MM.1S (cell line): ENCODE measurements around the gene NAA25.

Source experiments
- DNase-seq: peaks from one replicate; pipeline ENCODE4 v3.0.0-alpha.2; 2015
- H2AFZ ChIP-seq: fragments of 300-600 bp; sonication (generic); 2 replicates; pipeline ENCODE4 v1.6.0; 2016; ENCODE audit warnings: antibody characterized with exemption, low read length
- H3F3A ChIP-seq: fragments of 300-600 bp; sonication (generic); 2 replicates; pipeline ENCODE4 v1.6.1; 2016; ENCODE audit warnings: mild to moderate bottlenecking, antibody characterized with exemption, low read length, moderate library complexity, mixed read lengths; ENCODE audit not compliant: insufficient read depth
- H3K27ac ChIP-seq: fragments of 300-600 bp; sonication (generic); 2 replicates; pipeline ENCODE4 v1.5.1; 2016; ENCODE audit warnings: mild to moderate bottlenecking, low read length
- H3K27me3 ChIP-seq: fragments of 300-600 bp; sonication (generic); replicated peaks from 2 replicates; pipeline ENCODE4 v1.6.0; 2016; ENCODE audit warnings: low read length; ENCODE audit not compliant: insufficient read depth
- H3K36me3 ChIP-seq: fragments of 300-600 bp; sonication (generic); replicated peaks from 2 replicates; pipeline ENCODE4 v1.6.1; 2016; ENCODE audit warnings: mild to moderate bottlenecking, low read length, mixed read lengths; ENCODE audit not compliant: insufficient read depth
- H3K4me1 ChIP-seq: fragments of 300-600 bp; sonication (generic); 2 replicates; pipeline ENCODE4 v1.6.1; 2016; ENCODE audit warnings: low read length, mixed read lengths
- H3K4me2 ChIP-seq: fragments of 300-600 bp; sonication (generic); 2 replicates; pipeline ENCODE4 v1.6.0; 2016; ENCODE audit warnings: low read depth, low read length
- H3K4me3 ChIP-seq: fragments of 300-600 bp; sonication (generic); 2 replicates; pipeline ENCODE4 v1.5.1; 2016; ENCODE audit warnings: low read length, mixed read lengths
- H3K79me2 ChIP-seq: fragments of 300-600 bp; sonication (generic); 2 replicates; pipeline ENCODE4 v1.6.1; 2016; ENCODE audit warnings: mixed run types, low read length, mixed read lengths
- H3K9ac ChIP-seq: fragments of 300-600 bp; sonication (generic); 2 replicates; pipeline ENCODE4 v1.6.1; 2016; ENCODE audit warnings: low read length, mixed read lengths
- H3K9me2 ChIP-seq: fragments of 300-600 bp; sonication (generic); replicated peaks from 2 replicates; pipeline ENCODE4 v1.6.1; 2016; ENCODE audit warnings: mild to moderate bottlenecking, low read length, mixed read lengths; ENCODE audit not compliant: insufficient read depth
- H3K9me3 ChIP-seq: fragments of 300-600 bp; sonication (generic); replicated peaks from 2 replicates; pipeline ENCODE4 v1.6.1; 2016; ENCODE audit warnings: mild to moderate bottlenecking, low read length, mixed read lengths; ENCODE audit not compliant: insufficient read depth
- H4K20me1 ChIP-seq: fragments of 300-600 bp; sonication (generic); 2 replicates; pipeline ENCODE4 v1.6.1; 2016; ENCODE audit warnings: mild to moderate bottlenecking, low read length, moderate library complexity, mixed read lengths; ENCODE audit not compliant: insufficient read depth
- EZH2 ChIP-seq: fragments of 300-600 bp; sonication (generic); optimal IDR thresholded peaks from 2 replicates; pipeline ENCODE3; 2017; ENCODE audit warnings: low read depth, mild to moderate bottlenecking, antibody characterized with exemption, low read length, mixed read lengths
- EZH2phosphoT487 ChIP-seq: fragments of 300-600 bp; sonication (generic); IDR thresholded peaks from 2 replicates; pipeline ENCODE4 v1.6.1; 2018; ENCODE audit warnings: antibody characterized with exemption, low read length
- TF ChIP-seq, protein P1 (sequence below): fragments of 300-600 bp; sonication (generic); IDR thresholded peaks from 2 replicates; pipeline ENCODE4 v1.5.1; 2016; ENCODE audit warnings: antibody characterized with exemption, low read length, mixed read lengths

Gene NAA25

DNA sequence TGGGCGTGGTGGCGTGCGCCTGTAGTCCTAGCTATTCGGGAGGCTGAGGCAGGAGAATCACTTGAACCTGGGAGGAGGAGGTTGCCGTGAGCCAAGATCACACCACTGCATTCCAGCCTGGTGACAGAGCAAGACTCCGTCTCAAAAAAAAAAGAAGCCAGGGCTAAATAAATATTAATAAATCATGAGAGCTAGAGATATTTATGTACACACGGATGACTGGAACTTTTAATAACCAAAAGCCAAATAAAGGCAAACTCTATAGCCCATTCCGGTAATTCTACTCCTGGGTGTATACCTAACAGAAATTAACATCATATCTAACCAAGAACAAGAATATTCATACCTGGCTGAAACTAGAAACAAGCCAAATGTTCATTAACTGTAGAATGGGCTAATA, 9.1 kb upstream of the NAA25 start:
- Histone ChIP-seq H3K79me2 (no peaks in the 10 kb centered on the region), H3K27me3 (no peaks in the 10 kb centered on the region), H3K4me3 (no peak overlapping the region), H3F3A (no peaks in the 10 kb centered on the region), H3K4me1 (no peaks in the 10 kb centered on the region; the same call in 1 of the 2 replicates), H2AFZ (no peak overlapping the region), H3K27ac (no peak overlapping the region), H3K9ac (no peak overlapping the region), H3K4me2 (no peak overlapping the region), H4K20me1 (no peaks in the 10 kb centered on the region), H3K9me3 (no peaks in the 10 kb centered on the region), H3K9me2 (no peaks in the 10 kb centered on the region), H3K36me3 (no peaks in the 10 kb centered on the region)
- DNase-seq: no peak
- TF ChIP-seq, protein P1, sequence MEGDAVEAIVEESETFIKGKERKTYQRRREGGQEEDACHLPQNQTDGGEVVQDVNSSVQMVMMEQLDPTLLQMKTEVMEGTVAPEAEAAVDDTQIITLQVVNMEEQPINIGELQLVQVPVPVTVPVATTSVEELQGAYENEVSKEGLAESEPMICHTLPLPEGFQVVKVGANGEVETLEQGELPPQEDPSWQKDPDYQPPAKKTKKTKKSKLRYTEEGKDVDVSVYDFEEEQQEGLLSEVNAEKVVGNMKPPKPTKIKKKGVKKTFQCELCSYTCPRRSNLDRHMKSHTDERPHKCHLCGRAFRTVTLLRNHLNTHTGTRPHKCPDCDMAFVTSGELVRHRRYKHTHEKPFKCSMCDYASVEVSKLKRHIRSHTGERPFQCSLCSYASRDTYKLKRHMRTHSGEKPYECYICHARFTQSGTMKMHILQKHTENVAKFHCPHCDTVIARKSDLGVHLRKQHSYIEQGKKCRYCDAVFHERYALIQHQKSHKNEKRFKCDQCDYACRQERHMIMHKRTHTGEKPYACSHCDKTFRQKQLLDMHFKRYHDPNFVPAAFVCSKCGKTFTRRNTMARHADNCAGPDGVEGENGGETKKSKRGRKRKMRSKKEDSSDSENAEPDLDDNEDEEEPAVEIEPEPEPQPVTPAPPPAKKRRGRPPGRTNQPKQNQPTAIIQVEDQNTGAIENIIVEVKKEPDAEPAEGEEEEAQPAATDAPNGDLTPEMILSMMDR: no peak
- no peak for TF ChIP-seq EZH2
- TF ChIP-seq EZH2phosphoT487: no peak

DNA sequence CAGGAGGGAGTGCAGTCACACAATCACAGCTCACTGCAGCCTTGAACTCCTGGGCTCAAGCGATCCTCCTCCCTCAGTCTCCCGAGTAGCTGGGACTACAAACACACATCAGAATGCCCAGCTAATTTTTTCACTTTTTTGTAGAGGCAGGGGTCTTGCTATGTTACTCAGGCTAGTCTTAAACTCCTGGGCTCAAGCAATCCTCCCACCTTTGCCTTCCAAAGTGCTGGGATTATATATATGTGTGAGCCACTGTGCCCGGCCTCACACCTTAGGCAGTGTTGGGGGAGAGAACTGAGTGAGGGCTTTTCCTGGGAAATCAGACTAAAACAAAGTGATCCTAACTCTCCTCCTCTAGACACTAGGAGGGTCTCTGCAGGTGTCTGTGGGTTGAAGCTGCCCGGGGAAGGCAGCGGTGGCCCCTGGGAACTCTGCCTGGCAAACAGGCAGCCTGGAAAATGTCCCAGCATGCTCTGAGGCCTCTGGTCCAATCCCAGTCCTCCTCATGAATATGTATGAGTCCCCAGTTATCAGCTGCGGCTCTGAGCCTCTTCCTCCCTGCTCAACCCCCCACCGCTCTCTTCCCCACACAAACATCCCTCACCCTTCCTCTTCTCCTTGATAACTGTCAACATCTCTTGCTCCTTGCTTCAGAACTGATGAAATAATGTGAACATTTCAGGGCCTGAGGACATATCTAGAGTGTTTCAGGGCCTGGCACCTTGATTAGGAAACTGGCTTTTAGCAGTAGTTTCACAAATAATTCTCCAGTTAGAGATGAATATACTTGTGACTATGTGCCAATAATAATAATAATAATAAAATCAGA, 7.9 kb upstream of the NAA25 start:
- Histone ChIP-seq H3K4me1 (no peaks in the 10 kb centered on the region; the same call in 1 of the 2 replicates), H3K27ac (no peak overlapping the region), H4K20me1 (no peaks in the 10 kb centered on the region), H2AFZ (peak overlapping the region; percentile 82), H3K9me2 (no peaks in the 10 kb centered on the region), H3K79me2 (no peaks in the 10 kb centered on the region), H3K27me3 (no peaks in the 10 kb centered on the region), H3K9ac (no peak overlapping the region), H3F3A (no peaks in the 10 kb centered on the region), H3K36me3 (no peaks in the 10 kb centered on the region), H3K4me3 (no peak overlapping the region), H3K4me2 (peak overlapping the region; percentile 43; the same call in 1 of the 2 replicates), H3K9me3 (no peaks in the 10 kb centered on the region)
- TF ChIP-seq EZH2: no peak
- TF ChIP-seq, protein P1: no peak
- no peak for TF ChIP-seq EZH2phosphoT487
- DNase-seq: peak; percentile 38

DNA sequence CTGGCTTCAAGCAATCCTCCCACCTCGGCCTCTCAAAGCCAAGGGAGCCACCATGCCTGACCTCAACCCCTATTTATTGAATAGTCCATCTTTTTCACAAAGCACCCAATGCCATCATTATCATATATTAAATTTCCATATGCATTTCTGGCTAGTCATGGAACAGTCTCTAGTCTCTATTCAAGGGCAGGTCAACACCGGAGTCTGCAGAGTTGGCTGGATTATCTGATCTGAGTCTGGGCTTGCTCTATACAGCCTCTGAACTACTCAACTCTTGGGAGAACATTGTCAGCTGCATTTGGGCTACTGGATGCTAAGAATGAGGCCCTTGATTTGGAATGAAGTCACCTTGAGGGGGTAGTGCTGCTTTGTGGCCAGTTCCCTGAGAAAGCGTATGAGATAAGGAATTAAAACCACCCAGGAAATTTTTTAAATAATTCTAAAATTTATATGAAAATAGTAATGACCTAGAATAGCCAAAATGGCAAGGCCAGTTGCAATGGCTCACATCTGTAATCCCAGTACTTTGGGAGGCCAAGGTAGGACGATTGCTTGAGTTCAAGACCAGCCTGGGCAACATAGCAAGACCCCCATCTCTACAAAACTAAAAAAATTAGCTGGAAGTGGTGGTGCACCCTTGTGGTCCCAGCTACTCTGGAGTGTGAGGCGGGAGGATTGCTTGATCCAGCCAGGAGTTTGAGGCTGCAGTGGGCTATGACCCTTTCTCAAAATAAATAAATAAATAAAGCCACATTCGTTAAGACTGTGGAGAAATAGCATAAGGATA, 6.9 kb upstream of the NAA25 start:
- H3K9ac ChIP-seq: no peak overlapping the region
- no peak for TF ChIP-seq EZH2
- no peak for TF ChIP-seq EZH2phosphoT487
- TF ChIP-seq, protein P1: no peak
- no peaks in the 10 kb centered on the region for H3K79me2 ChIP-seq
- no peaks in the 10 kb centered on the region for H3K27me3 ChIP-seq
- H3K27ac ChIP-seq: no peak overlapping the region
- no peak for DNase-seq
- H3K36me3 ChIP-seq: no peaks in the 10 kb centered on the region
- no peak overlapping the region for H3K4me3 ChIP-seq
- H2AFZ ChIP-seq: no peak overlapping the region
- H3K9me2 ChIP-seq: no peaks in the 10 kb centered on the region
- no peaks in the 10 kb centered on the region; the same call in 1 of the 2 replicates for H3K4me1 ChIP-seq
- no peaks in the 10 kb centered on the region for H3K9me3 ChIP-seq
- no peaks in the 10 kb centered on the region for H3F3A ChIP-seq
- H4K20me1 ChIP-seq: no peaks in the 10 kb centered on the region
- H3K4me2 ChIP-seq: no peak overlapping the region
